Esophagus squamous epithelium (tissue), 5 donors: ENCODE results near the gene CHMP5. TPM values are rescaled to one million over a fixed set of nuclear protein-coding genes. Genes with fewer than 3 reads are reported as not detected.

Source experiments
- DNase-seq: peaks from one replicate; lab custom pipeline; 2025; lab: John Stamatoyannopoulos, UW
- H3K27ac ChIP-seq, 4 donors: fragments of 200-600 bp; sonication (generic); one replicate each; pipeline ENCODE4 v1.5.1; 2016 to 2019; ENCODE audit warnings: mild to moderate bottlenecking in 1 of 4
- H3K27me3 ChIP-seq, 4 donors: fragments of 200-600 bp; sonication (generic); 1 replicate in 3 of 4; 2 replicates in 1 of 4; pipeline versions ENCODE4 v1.5.1 to v1.6.0; 2017 to 2021; ENCODE audit warnings: antibody characterized with exemption in 1 of 4
- H3K36me3 ChIP-seq, 3 donors: fragments of 200-600 bp; sonication (generic); one replicate each; pipeline ENCODE4 v1.5.1; 2016 to 2019
- H3K4me1 ChIP-seq, 3 donors: fragments of 200-600 bp; sonication (generic); one replicate each; pipeline ENCODE4 v1.5.1; 2017 to 2019
- H3K4me3 ChIP-seq, 4 donors: fragments of 200-600 bp; sonication (generic); 1 replicate in 3 of 4; 2 replicates in 1 of 4; pipeline ENCODE4 v1.5.1; 2016 to 2019; ENCODE audit warnings: mild to moderate bottlenecking in 2 of 4, moderate library complexity in 1 of 4
- H3K9me3 ChIP-seq, 3 donors: fragments of 200-600 bp; sonication (generic); one replicate each; pipeline ENCODE4 v1.5.1; 2016 to 2019
- POLR2A ChIP-seq, 4 donors: fragments of 450-650 bp; IDR thresholded peaks; one replicate each; pipeline ENCODE4 v1.6.1; 2017; ENCODE audit warnings: antibody characterized with exemption in 4 of 4, mild to moderate bottlenecking in 4 of 4, moderate library complexity in 3 of 4
- WGBS, 2 donors: methylation state at CpG; one replicate each; pipeline ENCODE4 v1.1.5; 2018; 5-methylcytosine and 5-hydroxymethylcytosine counted together
- intact Hi-C: fragments of 100-400 bp; cut with DNase I; formaldehyde crosslinking; loops from one replicate; pipeline ENCODE4 v1.15.0; 2022
- total RNA-seq, 4 donors: library from RNA; depleted of rRNA; stranded (reverse); fragments of >200 nt; gene quantifications; one replicate each; pipeline ENCODE4 v1.1.0, GENCODE V29; 2016
- TF ChIP-seq, protein P1 (sequence below), 6 experiments: fragments of 450-650 bp in 4 of 6; fragments of 200-600 bp in 2 of 6; sonication (generic) in 2 of 6; IDR thresholded peaks; one replicate each; pipeline ENCODE4 v1.5.1; 2016 to 2019; ENCODE audit warnings: antibody characterized with exemption in 6 of 6, mild to moderate bottlenecking in 4 of 6, moderate library complexity in 4 of 6
- donor health status: DM: yes; HTN: yes; CAD: no.

The CHMP5 gene
- total RNA-seq, 4 donors from 2014 or later: 37.7 to 62.5 (median 54.2) TPM

- intact Hi-C loops: no loop called here
- H3K36me3 ChIP-seq: no peaks in the 10 kb centered on the region
- H3K4me3 ChIP-seq: no peak overlapping the region
- no peaks in the 10 kb centered on the region for H3K9me3 ChIP-seq
- H3K27ac ChIP-seq: no peak overlapping the region
- DNase-seq: no peak
- TF ChIP-seq POLR2A (IDR thresholded peaks at IDR 0.05): no peak
- TF ChIP-seq, protein P1, sequence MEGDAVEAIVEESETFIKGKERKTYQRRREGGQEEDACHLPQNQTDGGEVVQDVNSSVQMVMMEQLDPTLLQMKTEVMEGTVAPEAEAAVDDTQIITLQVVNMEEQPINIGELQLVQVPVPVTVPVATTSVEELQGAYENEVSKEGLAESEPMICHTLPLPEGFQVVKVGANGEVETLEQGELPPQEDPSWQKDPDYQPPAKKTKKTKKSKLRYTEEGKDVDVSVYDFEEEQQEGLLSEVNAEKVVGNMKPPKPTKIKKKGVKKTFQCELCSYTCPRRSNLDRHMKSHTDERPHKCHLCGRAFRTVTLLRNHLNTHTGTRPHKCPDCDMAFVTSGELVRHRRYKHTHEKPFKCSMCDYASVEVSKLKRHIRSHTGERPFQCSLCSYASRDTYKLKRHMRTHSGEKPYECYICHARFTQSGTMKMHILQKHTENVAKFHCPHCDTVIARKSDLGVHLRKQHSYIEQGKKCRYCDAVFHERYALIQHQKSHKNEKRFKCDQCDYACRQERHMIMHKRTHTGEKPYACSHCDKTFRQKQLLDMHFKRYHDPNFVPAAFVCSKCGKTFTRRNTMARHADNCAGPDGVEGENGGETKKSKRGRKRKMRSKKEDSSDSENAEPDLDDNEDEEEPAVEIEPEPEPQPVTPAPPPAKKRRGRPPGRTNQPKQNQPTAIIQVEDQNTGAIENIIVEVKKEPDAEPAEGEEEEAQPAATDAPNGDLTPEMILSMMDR (IDR thresholded peaks at IDR 0.05): no peak
- no peaks in the 10 kb centered on the region for H3K4me1 ChIP-seq
- WGBS, 2 donors: 60 to 75% methylated on average over 4 to 5 of the region's 5 CpGs
- no peaks in the 10 kb centered on the region for H3K27me3 ChIP-seq
Measured at GRCh38 chr9:33241298-33241697, 23.6 kb upstream of the CHMP5 start.

GRCh38 chr9:33242609-33243134, 22.2 kb upstream of the CHMP5 start:
- Histone ChIP-seq H3K36me3 (no peaks in the 10 kb centered on the region), H3K27ac (no peak overlapping the region), H3K9me3 (no peaks in the 10 kb centered on the region), H3K4me1 (no peaks in the 10 kb centered on the region), H3K27me3 (no peaks in the 10 kb centered on the region), H3K4me3 (no peak overlapping the region)
- intact Hi-C loops: no loop called here
- TF ChIP-seq, protein P1 (IDR thresholded peaks at IDR 0.05): no peak
- no peak for TF ChIP-seq POLR2A (IDR thresholded peaks at IDR 0.05)
- 83 to 88% methylated on average over 6 of the region's 6 CpGs for WGBS, 2 donors
- DNase-seq: no peak

GRCh38 chr9:33244137-33244784, 20.6 kb upstream of the CHMP5 start:
- Histone ChIP-seq H3K36me3 (peaks cover 0 to 15% (median 0%) of the 10 kb centered on the region in 3 donors), H3K4me1 (no peaks in the 10 kb centered on the region), H3K27ac (no peak overlapping the region), H3K4me3 (no peak overlapping the region), H3K9me3 (no peaks in the 10 kb centered on the region), H3K27me3 (no peaks in the 10 kb centered on the region)
- TF ChIP-seq, protein P1 (IDR thresholded peaks at IDR 0.05): no peak
- TF ChIP-seq POLR2A (IDR thresholded peaks at IDR 0.05): no peak
- intact Hi-C loops: no loop called here
- WGBS, 2 donors: 89 to 91% methylated on average over 7 to 9 of the region's 9 CpGs
- DNase-seq: no peak

DNA sequence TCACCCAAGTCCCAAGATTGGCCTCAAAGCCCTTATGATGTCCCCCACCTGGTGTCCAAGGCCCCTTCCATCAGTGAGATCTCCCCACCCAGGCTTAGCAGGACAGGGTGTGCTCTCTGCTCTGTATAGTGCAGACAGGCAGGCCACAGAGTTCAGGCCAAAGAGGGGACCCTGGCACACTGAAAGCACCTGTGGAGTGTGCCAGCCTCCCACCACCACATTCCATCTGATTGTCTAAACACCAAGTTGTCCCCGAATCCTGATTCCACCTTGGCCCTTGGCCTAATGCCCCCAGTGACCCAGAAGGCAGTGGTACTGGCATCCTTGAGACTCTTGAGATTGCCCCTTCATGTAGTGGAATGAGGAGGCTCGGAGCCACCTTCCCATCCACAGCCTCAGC, 19.5 kb upstream of the CHMP5 start:
- WGBS, 2 donors: 100% methylated on average over 1 to 2 of the region's 2 CpGs
- no peak for DNase-seq
- intact Hi-C loops: no loop called here

More for the DNA sequence above, 19.5 kb upstream of the CHMP5 start:
- Histone ChIP-seq H3K4me1 (no peaks in the 10 kb centered on the region), H3K9me3 (no peaks in the 10 kb centered on the region), H3K27ac (no peak overlapping the region), H3K36me3 (peaks cover 0 to 23% (median 0%) of the 10 kb centered on the region in 3 donors), H3K4me3 (no peak overlapping the region), H3K27me3 (no peaks in the 10 kb centered on the region)
- TF ChIP-seq, protein P1 (IDR thresholded peaks at IDR 0.05): no peak
- TF ChIP-seq POLR2A (IDR thresholded peaks at IDR 0.05): no peak
